ENCODE data around the gene DGKG.

DNA sequence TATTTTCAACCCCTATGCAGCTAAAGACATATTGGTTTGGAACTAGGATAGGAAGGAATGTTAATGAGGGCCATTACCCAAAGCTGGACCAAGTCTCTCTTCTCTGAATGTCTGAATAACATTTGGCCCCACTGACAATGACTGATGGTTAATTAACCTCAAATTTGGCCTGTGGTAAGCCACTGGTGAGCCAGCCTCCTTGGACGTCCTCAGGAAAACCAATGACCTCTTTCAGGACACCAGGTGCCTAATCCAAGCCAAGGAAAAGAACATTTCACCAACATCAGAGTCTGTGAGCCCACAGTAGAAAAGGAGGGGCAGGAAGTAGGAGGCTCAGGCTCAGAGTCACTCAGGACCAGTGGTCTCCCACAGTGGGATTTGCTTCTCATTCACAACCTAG, 196.7 kb downstream of the DGKG start:
- TF ChIP-seq, protein P1, sequence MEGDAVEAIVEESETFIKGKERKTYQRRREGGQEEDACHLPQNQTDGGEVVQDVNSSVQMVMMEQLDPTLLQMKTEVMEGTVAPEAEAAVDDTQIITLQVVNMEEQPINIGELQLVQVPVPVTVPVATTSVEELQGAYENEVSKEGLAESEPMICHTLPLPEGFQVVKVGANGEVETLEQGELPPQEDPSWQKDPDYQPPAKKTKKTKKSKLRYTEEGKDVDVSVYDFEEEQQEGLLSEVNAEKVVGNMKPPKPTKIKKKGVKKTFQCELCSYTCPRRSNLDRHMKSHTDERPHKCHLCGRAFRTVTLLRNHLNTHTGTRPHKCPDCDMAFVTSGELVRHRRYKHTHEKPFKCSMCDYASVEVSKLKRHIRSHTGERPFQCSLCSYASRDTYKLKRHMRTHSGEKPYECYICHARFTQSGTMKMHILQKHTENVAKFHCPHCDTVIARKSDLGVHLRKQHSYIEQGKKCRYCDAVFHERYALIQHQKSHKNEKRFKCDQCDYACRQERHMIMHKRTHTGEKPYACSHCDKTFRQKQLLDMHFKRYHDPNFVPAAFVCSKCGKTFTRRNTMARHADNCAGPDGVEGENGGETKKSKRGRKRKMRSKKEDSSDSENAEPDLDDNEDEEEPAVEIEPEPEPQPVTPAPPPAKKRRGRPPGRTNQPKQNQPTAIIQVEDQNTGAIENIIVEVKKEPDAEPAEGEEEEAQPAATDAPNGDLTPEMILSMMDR (IDR thresholded peaks at IDR 0.05): no peak
- TF ChIP-seq POLR2A (IDR thresholded peaks at IDR 0.05): no peak

Measured in testis (tissue), 2 donors.